Gastrocnemius medialis (tissue), 4 donors: Measurements from ENCODE around the gene OPCML.

Experiments used
- POLR2A ChIP-seq, 2 donors: fragments of 450-650 bp; IDR thresholded peaks; one replicate each; pipeline ENCODE4 v1.6.1; 2017; ENCODE audit warnings: antibody characterized with exemption in 2 of 2, mild to moderate bottlenecking in 2 of 2, moderate library complexity in 2 of 2
- TF ChIP-seq, protein P1 (sequence below), 5 experiments: fragments of 450-650 bp in 3 of 5; fragments of 200-600 bp in 2 of 5; sonication (generic) in 2 of 5; IDR thresholded peaks in 4 of 5; conservative IDR thresholded peaks in 1 of 5; 1 replicate in 4 of 5; 2 replicates in 1 of 5; pipeline ENCODE4 v1.5.1; 2016 to 2019; ENCODE audit warnings: antibody characterized with exemption in 5 of 5, mild to moderate bottlenecking in 3 of 5, moderate library complexity in 3 of 5

DNA sequence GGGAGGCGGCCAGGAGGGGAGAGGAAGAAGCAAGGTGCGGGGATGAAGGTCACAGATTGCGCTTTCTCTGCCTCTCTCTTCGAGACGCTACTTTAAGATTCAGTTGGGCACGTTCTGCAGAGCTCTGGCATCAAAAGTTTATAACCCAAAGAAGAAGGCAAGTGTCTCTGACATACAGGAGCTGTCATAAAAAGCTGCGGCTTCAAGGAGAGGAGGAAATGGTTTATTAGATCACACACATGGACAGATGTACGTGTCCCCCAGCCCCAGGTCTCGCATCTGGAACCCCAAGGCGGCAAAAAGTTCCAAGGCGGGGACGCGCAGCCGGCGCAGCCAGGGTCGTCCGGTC lies 589.0 kb downstream of the OPCML start:
- TF ChIP-seq, protein P1, sequence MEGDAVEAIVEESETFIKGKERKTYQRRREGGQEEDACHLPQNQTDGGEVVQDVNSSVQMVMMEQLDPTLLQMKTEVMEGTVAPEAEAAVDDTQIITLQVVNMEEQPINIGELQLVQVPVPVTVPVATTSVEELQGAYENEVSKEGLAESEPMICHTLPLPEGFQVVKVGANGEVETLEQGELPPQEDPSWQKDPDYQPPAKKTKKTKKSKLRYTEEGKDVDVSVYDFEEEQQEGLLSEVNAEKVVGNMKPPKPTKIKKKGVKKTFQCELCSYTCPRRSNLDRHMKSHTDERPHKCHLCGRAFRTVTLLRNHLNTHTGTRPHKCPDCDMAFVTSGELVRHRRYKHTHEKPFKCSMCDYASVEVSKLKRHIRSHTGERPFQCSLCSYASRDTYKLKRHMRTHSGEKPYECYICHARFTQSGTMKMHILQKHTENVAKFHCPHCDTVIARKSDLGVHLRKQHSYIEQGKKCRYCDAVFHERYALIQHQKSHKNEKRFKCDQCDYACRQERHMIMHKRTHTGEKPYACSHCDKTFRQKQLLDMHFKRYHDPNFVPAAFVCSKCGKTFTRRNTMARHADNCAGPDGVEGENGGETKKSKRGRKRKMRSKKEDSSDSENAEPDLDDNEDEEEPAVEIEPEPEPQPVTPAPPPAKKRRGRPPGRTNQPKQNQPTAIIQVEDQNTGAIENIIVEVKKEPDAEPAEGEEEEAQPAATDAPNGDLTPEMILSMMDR (IDR thresholded peaks at IDR 0.05 in 4 of 5, conservative IDR thresholded peaks at IDR 0.05 in 1 of 5) = no peak
- TF ChIP-seq POLR2A (IDR thresholded peaks at IDR 0.05) = no peak
